Keratinocyte (primary cell): ENCODE data around the gene ATP12A. TPM values are rescaled to one million over a fixed set of nuclear protein-coding genes. Genes with fewer than 3 reads are reported as not detected.

Experiments used
- DNase-seq: peaks from one replicate; pipeline ENCODE4 v3.0.0-alpha.2; 2011; ENCODE audit warnings: low read depth, missing footprints, low spot score
- FAIRE-seq: peaks from 2 replicates; lab custom pipeline; 2011; peaks lifted over from hg19 to GRCh38; lab: Jason Lieb, UNC
- H2AFZ ChIP-seq: 2 replicates; pipeline ENCODE4 v1.6.0; 2012; ENCODE audit warnings: low read length, control low read depth, inconsistent platforms; ENCODE audit not compliant: control insufficient read depth
- H3K27ac ChIP-seq: 2 replicates; pipeline ENCODE4 v1.5.1; 2011; ENCODE audit warnings: low read length; ENCODE audit not compliant: control insufficient read depth, insufficient read depth
- H3K27me3 ChIP-seq: 3 replicates; pipeline ENCODE4 v1.6.0; 2011; ENCODE audit warnings: low read length; ENCODE audit not compliant: control insufficient read depth, insufficient read depth; ENCODE audit errors: extremely low read depth
- H3K36me3 ChIP-seq, 2 experiments: 2 replicates in 1 of 2; 3 replicates in 1 of 2; pipeline ENCODE4 v1.5.1; 2011; ENCODE audit warnings: low read length in 2 of 2, mild to moderate bottlenecking in 1 of 2; ENCODE audit not compliant: control insufficient read depth in 2 of 2, insufficient read depth in 2 of 2; ENCODE audit errors: extremely low read depth in 1 of 2
- H3K4me1 ChIP-seq: 3 replicates; pipeline ENCODE4 v1.5.1; 2011; ENCODE audit warnings: low read length; ENCODE audit not compliant: control insufficient read depth, insufficient read depth; ENCODE audit errors: extremely low read depth
- H3K4me2 ChIP-seq: 3 replicates; pipeline ENCODE4 v1.6.0; 2011; ENCODE audit warnings: low read depth, low read length; ENCODE audit not compliant: control insufficient read depth, insufficient read depth; ENCODE audit errors: extremely low read depth
- H3K4me3 ChIP-seq, 3 experiments: fragments of 200-600 bp in 1 of 3; sonication (generic) in 1 of 3; 2 replicates in 2 of 3; 3 replicates in 1 of 3; pipeline ENCODE4 v1.5.1; 2011 to 2016; ENCODE audit warnings: low read length in 3 of 3, mild to moderate bottlenecking in 3 of 3, control low read depth in 2 of 3, inconsistent platforms in 1 of 3, low read depth in 1 of 3, mixed read lengths in 1 of 3, mixed run types in 1 of 3, moderate library complexity in 1 of 3; ENCODE audit not compliant: control insufficient read depth in 2 of 3, insufficient read depth in 2 of 3; ENCODE audit errors: extremely low read depth in 1 of 3
- H3K79me2 ChIP-seq: 2 replicates; pipeline ENCODE4 v1.6.0; 2012; ENCODE audit warnings: low read length; ENCODE audit not compliant: control insufficient read depth, insufficient read depth
- H3K9ac ChIP-seq: 3 replicates; pipeline ENCODE4 v1.6.0; 2011; ENCODE audit warnings: low read length; ENCODE audit not compliant: control insufficient read depth, insufficient read depth; ENCODE audit errors: extremely low read depth
- H3K9me1 ChIP-seq: 3 replicates; pipeline ENCODE4 v1.6.0; 2011; ENCODE audit warnings: low read length; ENCODE audit not compliant: control insufficient read depth, insufficient read depth; ENCODE audit errors: extremely low read depth
- H3K9me3 ChIP-seq: 2 replicates; pipeline ENCODE4 v1.5.1; 2012; ENCODE audit warnings: low read depth, low read length; ENCODE audit not compliant: control insufficient read depth
- H4K20me1 ChIP-seq: 3 replicates; pipeline ENCODE4 v1.6.0; 2011; ENCODE audit warnings: low read length; ENCODE audit not compliant: control insufficient read depth, insufficient read depth; ENCODE audit errors: extremely low read depth
- CTCF ChIP-seq, 3 experiments: IDR thresholded peaks in 1 of 3; conservative IDR thresholded peaks in 1 of 3; optimal IDR thresholded peaks in 1 of 3; 2 replicates in 2 of 3; 3 replicates in 1 of 3; pipeline versions ENCODE3 to v1.5.1; 2011; ENCODE audit warnings: low read length in 3 of 3, mild to moderate bottlenecking in 3 of 3, moderate library complexity in 2 of 3, control low read depth in 1 of 3, inconsistent platforms in 1 of 3; ENCODE audit not compliant: insufficient read depth in 2 of 3; ENCODE audit errors: extremely low read depth in 1 of 3
- EZH2 ChIP-seq: IDR thresholded peaks from one replicate; pipeline ENCODE4 v1.6.1; 2012; ENCODE audit warnings: inconsistent platforms, mild to moderate bottlenecking, low read length, moderate library complexity
- dilution Hi-C: fragments of 300-500 bp; cut with MboI; formaldehyde crosslinking; loops from one replicate; pipeline ENCODE4 v1.7.0; 2020; ENCODE audit warnings: low sequenced_read_pairs; ENCODE audit not compliant: extremely low pct_ligation_motif_present
- polyA plus RNA-seq, 5 experiments: library from polyadenylated mRNA; depleted of rRNA in 3 of 5; stranded (reverse) in 3 of 5; stranded (forward) in 1 of 5; unstranded in 1 of 5; fragments of >200 nt; gene quantifications; 1 replicate in 1 of 5; 2 replicates in 3 of 5; 3 replicates in 1 of 5; pipeline versions ENCODE4 v1.2.1 to v1.2.3, GENCODE V29; 2011 to 2012; ENCODE audit warnings: missing spikeins in 2 of 5, low read depth in 1 of 5, low replicate concordance in 1 of 5

Gene ATP12A
- polyA plus RNA-seq, 1 donor (not counting 4 experiments of a cell fraction or from before 2014, with no cell fraction given), result 0.79 TPM

GRCh38 chr13:24660023-24660741, 20.0 kb upstream of the ATP12A start:
- Histone ChIP-seq H3K27ac (no peak overlapping the region), H3K4me1 (peaks cover 10% of the 10 kb centered on the region), H3K4me3 (no peak overlapping the region), H3K9ac (no peak overlapping the region), H3K79me2 (no peaks in the 10 kb centered on the region), H3K9me1 (no peaks in the 10 kb centered on the region), H3K4me2 (no peak overlapping the region), H2AFZ (no peak overlapping the region), H3K27me3 (no peaks in the 10 kb centered on the region), H3K36me3 (no peaks in the 10 kb centered on the region), H4K20me1 (no peaks in the 10 kb centered on the region), H3K9me3 (no peaks in the 10 kb centered on the region)
- TF ChIP-seq EZH2 (no peak), CTCF (optimal IDR thresholded peaks at IDR 0.05 in 1 of 3, IDR thresholded peaks at IDR 0.05 in 1 of 3, conservative IDR thresholded peaks at IDR 0.05 in 1 of 3; ENCODE audit: extremely low read depth in 1 of 3, insufficient read depth in 2 of 3, low read length in 3 of 3) (no peak)
- DNase-seq (no peak), FAIRE-seq (no peak)
- dilution Hi-C loops, result no loop called here

- Histone ChIP-seq H3K4me2 (no peak overlapping the region), H3K36me3 (no peaks in the 10 kb centered on the region), H4K20me1 (no peaks in the 10 kb centered on the region), H3K4me1 (peaks cover 16% of the 10 kb centered on the region), H3K9ac (no peak overlapping the region), H3K79me2 (no peaks in the 10 kb centered on the region), H3K27ac (no peak overlapping the region), H3K4me3 (no peak overlapping the region), H2AFZ (no peak overlapping the region), H3K27me3 (no peaks in the 10 kb centered on the region), H3K9me1 (no peaks in the 10 kb centered on the region), H3K9me3 (no peaks in the 10 kb centered on the region)
- dilution Hi-C loops, result no loop called here
- DNase-seq (no peak), FAIRE-seq (no peak)
- no peak for TF ChIP-seq EZH2
- TF ChIP-seq CTCF (optimal IDR thresholded peaks at IDR 0.05 in 1 of 3, IDR thresholded peaks at IDR 0.05 in 1 of 3, conservative IDR thresholded peaks at IDR 0.05 in 1 of 3; ENCODE audit: extremely low read depth in 1 of 3, insufficient read depth in 2 of 3, low read length in 3 of 3), result no peak
Measured at GRCh38 chr13:24661713-24662112, 18.5 kb upstream of the ATP12A start.
